OCI-LY7 (cell line): Measurements from ENCODE around the gene PLXNA4. TPM values are rescaled to one million over a fixed set of nuclear protein-coding genes. Genes with fewer than 3 reads are reported as not detected.

ENCODE experiments used
- BruUV-seq: library from RNA; stranded (reverse); fragments of 400-500 nt; replicated peaks from 2 replicates; lab custom pipeline; 2021; lab: Mats Ljungman, UMichigan
- CTCF ChIA-PET: fragments of 300-600 bp; sonication (Branson Sonifier 250); formaldehyde crosslinking; loops from one replicate; lab custom pipeline; 2022; ENCODE audit warnings: antibody characterized with exemption; ENCODE audit not compliant: unreplicated experiment; lab: Charles Lee
- POLR2A ChIA-PET: fragments of 300-600 bp; sonication (Branson Sonifier 250); formaldehyde crosslinking; loops from one replicate; lab custom pipeline; 2022; ENCODE audit warnings: antibody characterized with exemption; lab: Charles Lee
- DNase-seq: peaks from one replicate; pipeline ENCODE4 v3.0.0-alpha.2; 2015; ENCODE audit warnings: low spot score
- H2AFZ ChIP-seq: fragments of 200-600 bp; sonication (generic), shearing (Covaris generic); 2 replicates; pipeline ENCODE4 v1.6.1; 2014; ENCODE audit warnings: mild to moderate bottlenecking, antibody characterized with exemption, low read length, moderate library complexity
- H3K27ac ChIP-seq: fragments of 200-600 bp; sonication (generic); 2 replicates; pipeline ENCODE4 v1.5.1; 2014; ENCODE audit warnings: mixed run types, low read depth, mild to moderate bottlenecking, moderate library complexity, low read length, inconsistent platforms; ENCODE audit not compliant: poor library complexity, severe bottlenecking
- H3K36me3 ChIP-seq: fragments of 200-600 bp; sonication (generic); 2 replicates; pipeline ENCODE4 v1.6.1; 2014; ENCODE audit warnings: mild to moderate bottlenecking, antibody characterized with exemption, low read length, moderate library complexity, mixed read lengths; ENCODE audit not compliant: insufficient read depth
- H3K4me1 ChIP-seq: fragments of 200-600 bp; sonication (generic); 2 replicates; pipeline ENCODE4 v1.5.1; 2014; ENCODE audit warnings: mild to moderate bottlenecking, low read length; ENCODE audit not compliant: insufficient read depth, poor library complexity, severe bottlenecking
- H3K4me2 ChIP-seq: fragments of 200-600 bp; sonication (generic); 2 replicates; pipeline ENCODE4 v1.6.1; 2014; ENCODE audit warnings: mild to moderate bottlenecking, low read length
- H3K4me3 ChIP-seq: fragments of 200-600 bp; sonication (generic); 2 replicates; pipeline ENCODE4 v1.5.1; 2014; ENCODE audit warnings: mild to moderate bottlenecking, low read depth, low read length; ENCODE audit not compliant: poor library complexity, severe bottlenecking
- H3K79me2 ChIP-seq: fragments of 200-600 bp; sonication (generic); 2 replicates; pipeline ENCODE4 v1.6.1; 2016; ENCODE audit warnings: low read depth, mild to moderate bottlenecking, low read length, moderate library complexity, mixed read lengths; ENCODE audit not compliant: insufficient read depth
- H3K9me2 ChIP-seq: fragments of 200-600 bp; sonication (generic); 2 replicates; pipeline ENCODE4 v1.6.1; 2016; ENCODE audit warnings: mild to moderate bottlenecking, low read length, mixed read lengths; ENCODE audit not compliant: insufficient read depth
- H3K9me3 ChIP-seq: fragments of 200-600 bp; sonication (generic); 2 replicates; pipeline ENCODE4 v1.6.1; 2014; ENCODE audit warnings: mild to moderate bottlenecking, mixed run types, low read length, mixed read lengths
- H4K20me1 ChIP-seq: fragments of 200-600 bp; sonication (generic); 2 replicates; pipeline ENCODE4 v1.6.1; 2014; ENCODE audit warnings: mild to moderate bottlenecking, antibody characterized with exemption, low read length, moderate library complexity, mixed read lengths; ENCODE audit not compliant: insufficient read depth
- EZH2phosphoT487 ChIP-seq: fragments of 200-600 bp; sonication (generic); IDR thresholded peaks from 2 replicates; pipeline ENCODE4 v1.6.1; 2018; ENCODE audit warnings: low read depth, borderline replicate concordance, mild to moderate bottlenecking, mixed run types, antibody characterized with exemption, low read length, moderate library complexity, mixed read lengths
- intact Hi-C: fragments of 100-400 bp; cut with micrococcal nuclease; formaldehyde crosslinking; loops from one replicate; pipeline ENCODE4 v1.10.0; 2022; ENCODE audit not compliant: unreplicated experiment
- total RNA-seq, 2 experiments: library from RNA; depleted of rRNA in 1 of 2; stranded (reverse); fragments of >200 nt in 1 of 2; shearing (Covaris generic) in 1 of 2; gene quantifications; 2 replicates each; pipeline ENCODE4 v1.2.3, GENCODE V29; 2014 to 2022
- TF ChIP-seq, protein P1 (sequence below): fragments of 200-600 bp; sonication (generic); conservative IDR thresholded peaks from 2 replicates; pipeline ENCODE4 v1.5.1; 2014; ENCODE audit warnings: mild to moderate bottlenecking, antibody characterized with exemption, low read length, moderate library complexity, mixed read lengths

The PLXNA4 gene
- total RNA-seq, 2 experiments from 2014 or later: not detected

DNA sequence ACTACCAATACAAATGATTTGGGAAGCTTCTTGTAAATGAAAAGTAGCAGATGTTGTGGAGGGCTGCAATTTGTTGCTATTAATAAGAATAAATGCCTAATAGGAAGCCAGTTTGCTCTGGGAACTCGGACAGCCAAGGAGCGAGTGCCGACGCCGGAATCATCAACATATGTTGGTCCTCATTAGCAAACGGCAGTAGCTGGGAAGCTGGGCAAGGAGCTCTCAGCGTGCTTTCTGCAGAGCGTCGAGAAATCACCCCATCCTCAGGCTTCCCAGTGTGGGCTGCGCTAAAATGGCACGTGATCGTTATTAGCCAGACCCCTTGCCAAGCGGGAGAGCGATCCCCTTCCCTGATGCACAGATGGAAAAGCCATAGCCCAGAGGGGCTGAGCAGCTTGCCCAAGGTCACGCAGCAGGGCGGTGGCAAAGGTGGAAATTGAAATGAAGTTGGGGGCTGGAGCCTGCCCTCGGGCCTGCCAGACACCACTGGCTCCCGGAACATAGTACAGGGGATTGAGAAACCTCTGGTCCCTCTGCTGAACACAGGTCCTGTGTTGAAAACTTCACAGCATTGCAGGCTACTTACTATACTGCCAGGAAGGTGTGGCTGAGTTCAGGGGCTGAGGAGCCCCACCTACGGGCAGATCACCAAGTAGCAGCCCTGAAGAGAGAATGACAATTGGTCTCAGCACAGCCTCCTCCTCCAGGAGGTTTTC lies 326.9 kb downstream of the PLXNA4 start:
- H3K9me3 ChIP-seq: no peaks in the 10 kb centered on the region
- intact Hi-C loops: no loop called here
- H3K27ac ChIP-seq: no peak overlapping the region
- TF ChIP-seq EZH2phosphoT487: no peak
- TF ChIP-seq, protein P1, sequence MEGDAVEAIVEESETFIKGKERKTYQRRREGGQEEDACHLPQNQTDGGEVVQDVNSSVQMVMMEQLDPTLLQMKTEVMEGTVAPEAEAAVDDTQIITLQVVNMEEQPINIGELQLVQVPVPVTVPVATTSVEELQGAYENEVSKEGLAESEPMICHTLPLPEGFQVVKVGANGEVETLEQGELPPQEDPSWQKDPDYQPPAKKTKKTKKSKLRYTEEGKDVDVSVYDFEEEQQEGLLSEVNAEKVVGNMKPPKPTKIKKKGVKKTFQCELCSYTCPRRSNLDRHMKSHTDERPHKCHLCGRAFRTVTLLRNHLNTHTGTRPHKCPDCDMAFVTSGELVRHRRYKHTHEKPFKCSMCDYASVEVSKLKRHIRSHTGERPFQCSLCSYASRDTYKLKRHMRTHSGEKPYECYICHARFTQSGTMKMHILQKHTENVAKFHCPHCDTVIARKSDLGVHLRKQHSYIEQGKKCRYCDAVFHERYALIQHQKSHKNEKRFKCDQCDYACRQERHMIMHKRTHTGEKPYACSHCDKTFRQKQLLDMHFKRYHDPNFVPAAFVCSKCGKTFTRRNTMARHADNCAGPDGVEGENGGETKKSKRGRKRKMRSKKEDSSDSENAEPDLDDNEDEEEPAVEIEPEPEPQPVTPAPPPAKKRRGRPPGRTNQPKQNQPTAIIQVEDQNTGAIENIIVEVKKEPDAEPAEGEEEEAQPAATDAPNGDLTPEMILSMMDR: peak; percentile 41
- BruUV-seq: no TSS peak
- POLR2A ChIA-PET: no interaction called here
- DNase-seq: no peak
- no peak overlapping the region for H3K4me2 ChIP-seq
- H4K20me1 ChIP-seq: no peaks in the 10 kb centered on the region
- no peaks in the 10 kb centered on the region for H3K79me2 ChIP-seq
- no peak overlapping the region for H3K4me3 ChIP-seq
- CTCF ChIA-PET: no interaction called here
- H2AFZ ChIP-seq: no peak overlapping the region
- no peaks in the 10 kb centered on the region for H3K36me3 ChIP-seq
- H3K4me1 ChIP-seq: no peaks in the 10 kb centered on the region
- no peaks in the 10 kb centered on the region for H3K9me2 ChIP-seq

DNA sequence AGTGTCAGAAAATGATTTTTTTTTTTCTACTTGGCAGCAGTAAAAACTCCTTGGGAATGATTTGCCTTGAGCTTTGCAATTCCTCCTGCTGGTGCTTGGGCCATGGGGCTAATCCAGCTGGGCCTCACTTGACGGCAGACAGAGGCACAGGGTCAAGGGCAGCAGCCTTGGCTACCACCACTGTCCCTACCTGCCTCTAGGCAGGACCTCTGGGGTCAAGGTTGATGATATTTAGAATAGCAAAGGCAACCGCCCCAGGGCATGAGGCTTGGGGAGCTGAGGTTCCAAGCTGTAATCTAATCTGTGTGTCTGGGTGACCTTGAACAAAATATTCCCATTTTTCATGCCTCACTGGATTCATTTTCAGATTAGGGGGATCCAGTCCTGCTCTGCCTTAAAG lies 327.4 kb downstream of the PLXNA4 start:
- intact Hi-C loops: no loop called here
- H3K9me2 ChIP-seq: no peaks in the 10 kb centered on the region
- BruUV-seq: no TSS peak
- H3K4me1 ChIP-seq: no peaks in the 10 kb centered on the region
- H3K4me2 ChIP-seq: no peak overlapping the region
- H3K79me2 ChIP-seq: no peaks in the 10 kb centered on the region
- POLR2A ChIA-PET: no interaction called here
- no peak overlapping the region for H3K27ac ChIP-seq
- no peaks in the 10 kb centered on the region for H3K9me3 ChIP-seq
- CTCF ChIA-PET: no interaction called here
- TF ChIP-seq, protein P1: no peak
- no peak for TF ChIP-seq EZH2phosphoT487
- no peaks in the 10 kb centered on the region for H3K36me3 ChIP-seq
- H2AFZ ChIP-seq: no peak overlapping the region
- DNase-seq: no peak
- H3K4me3 ChIP-seq: no peak overlapping the region
- H4K20me1 ChIP-seq: no peaks in the 10 kb centered on the region

DNA sequence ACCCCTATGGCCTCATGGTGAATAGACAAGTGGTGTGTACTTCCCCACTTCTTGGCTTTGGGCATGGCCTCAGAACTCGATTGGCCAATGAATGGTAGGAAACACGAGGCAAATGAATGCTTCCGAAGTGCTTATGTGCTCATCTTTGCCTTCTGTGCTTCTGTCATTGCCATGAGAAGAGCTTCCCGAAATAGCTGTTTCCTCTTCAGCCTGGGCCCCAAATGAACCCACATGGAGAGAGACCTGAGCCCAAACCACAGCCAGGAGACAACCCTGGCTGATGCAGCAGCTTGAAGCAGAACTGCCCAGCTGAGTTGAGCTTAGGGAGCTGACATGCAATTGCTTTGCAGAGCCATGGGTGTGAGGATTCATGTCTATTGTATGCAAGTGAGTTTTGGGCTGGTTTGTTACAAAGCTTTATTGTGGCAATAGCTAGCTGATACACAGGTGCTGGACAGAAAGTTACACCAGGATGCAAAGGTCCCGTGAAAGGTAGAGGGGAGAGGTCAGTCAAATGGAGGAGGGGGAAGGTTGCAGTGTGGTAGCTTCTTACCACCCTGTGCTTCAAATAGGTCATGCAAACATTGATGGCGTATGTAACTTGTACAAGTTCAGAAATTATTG lies 328.2 kb downstream of the PLXNA4 start:
- ChIA-PET POLR2A (no interaction called here), CTCF (no interaction called here)
- Histone ChIP-seq H3K4me2 (no peak overlapping the region), H3K4me3 (no peak overlapping the region), H3K36me3 (no peaks in the 10 kb centered on the region), H3K4me1 (no peaks in the 10 kb centered on the region), H3K79me2 (no peaks in the 10 kb centered on the region), H4K20me1 (no peaks in the 10 kb centered on the region), H3K9me3 (no peaks in the 10 kb centered on the region), H3K27ac (no peak overlapping the region), H3K9me2 (no peaks in the 10 kb centered on the region), H2AFZ (no peak overlapping the region)
- DNase-seq: no peak
- no TSS peak for BruUV-seq
- intact Hi-C loops: no loop called here
- TF ChIP-seq EZH2phosphoT487: no peak
- TF ChIP-seq, protein P1: no peak
